GM21529 (cell line): Measurements from ENCODE around the gene PINLYP.
"Not testable (repeated sequence)": the region's sequence is repeated elsewhere in the genome, so short reads cannot be mapped to it uniquely, and the experiment has no call there.

Experiments
- ATAC-seq: cut with Tn5 transposase; IDR thresholded peaks from one replicate; pipeline ENCODE4 v1.9.1; 2021; ENCODE audit not compliant: unreplicated experiment

The PINLYP gene

GRCh38 chr19:43578787-43579186, 3.2 kb downstream of the PINLYP start:
- ATAC-seq = no peak

- ATAC-seq = no peak
Observed at GRCh38 chr19:43581467-43581866, 5.9 kb downstream of the PINLYP start.

- ATAC-seq = no peak
Observed at GRCh38 chr19:43582495-43582894, 6.9 kb downstream of the PINLYP start.

- no peak for ATAC-seq
Observed at GRCh38 chr19:43584484-43584883, 8.9 kb downstream of the PINLYP start.

- ATAC-seq = no peak
Observed at GRCh38 chr19:43586346-43586745, 10.7 kb downstream of the PINLYP start.

GRCh38 chr19:43587029-43587428, 11.4 kb downstream of the PINLYP start:
- not testable (repeated sequence) for ATAC-seq

GRCh38 chr19:43589277-43589676, 13.7 kb downstream of the PINLYP start:
- ATAC-seq = no peak

- no peak for ATAC-seq
Observed at GRCh38 chr19:43589678-43590077, 14.1 kb downstream of the PINLYP start.

GRCh38 chr19:43591904-43592772, 16.5 kb downstream of the PINLYP start:
- ATAC-seq = no peak

GRCh38 chr19:43592800-43593350, 17.3 kb downstream of the PINLYP start:
- no peak for ATAC-seq

GRCh38 chr19:43594081-43594697, 18.6 kb downstream of the PINLYP start:
- ATAC-seq = no peak

- ATAC-seq = no peak
Observed at GRCh38 chr19:43594710-43595604, 19.4 kb downstream of the PINLYP start.

- ATAC-seq = peak; percentile 6
Observed at GRCh38 chr19:43595605-43595998, 20.0 kb downstream of the PINLYP start.

- peak; percentile 73 for ATAC-seq
Observed at GRCh38 chr19:43595999-43596841, 20.6 kb downstream of the PINLYP start, which contains the start of the genes IRGQ and ZNF576. IRGQ (minus strand) TSS chr19:43596134; CDS start chr19:43595338, 796 bp downstream. ZNF576 (plus strand) TSS chr19:43596595; CDS start chr19:43597109, 514 bp downstream.

GRCh38 chr19:43596842-43597461, 21.4 kb downstream of the PINLYP start:
- ATAC-seq = no peak

- ATAC-seq = no peak
Observed at GRCh38 chr19:43597876-43598275, 22.3 kb downstream of the PINLYP start.

GRCh38 chr19:43598445-43599240, 23.0 kb downstream of the PINLYP start:
- ATAC-seq = no peak

GRCh38 chr19:43599635-43600295, 24.2 kb downstream of the PINLYP start:
- no peak for ATAC-seq
